Tibial artery (tissue), 4 donors: ENCODE results near the gene UBE4B.
A peak's percentile ranks its signal among the peaks of the same experiment; 100 is the strongest.

Experiments used
- DNase-seq, 2 donors: peaks; one replicate each; pipeline ENCODE4 v3.0.0-alpha.2; 2019
- H3K27ac ChIP-seq, 2 donors: fragments of 200-600 bp; sonication (generic) in 1 of 2; 1 replicate in 1 of 2; 2 replicates in 1 of 2; pipeline ENCODE4 v1.5.1; 2018 to 2019; ENCODE audit warnings: mild to moderate bottlenecking in 1 of 2
- H3K27me3 ChIP-seq, 2 donors: fragments of 200-600 bp; sonication (generic) in 1 of 2; one replicate each; pipeline versions ENCODE4 v1.5.1 to v1.6.0; 2016 to 2019
- H3K36me3 ChIP-seq, 3 donors: fragments of 200-600 bp; sonication (generic) in 2 of 3; one replicate each; pipeline ENCODE4 v1.5.1; 2016 to 2019; ENCODE audit warnings: mild to moderate bottlenecking in 2 of 3
- H3K4me1 ChIP-seq, 4 donors: fragments of 200-600 bp; sonication (generic) in 2 of 4; 1 replicate in 3 of 4; 2 replicates in 1 of 4; pipeline ENCODE4 v1.5.1; 2016 to 2019
- H3K4me3 ChIP-seq, 2 donors: fragments of 200-600 bp; sonication (generic) in 1 of 2; 1 replicate in 1 of 2; 2 replicates in 1 of 2; pipeline ENCODE4 v1.5.1; 2018 to 2019; ENCODE audit warnings: mild to moderate bottlenecking in 2 of 2
- H3K9me3 ChIP-seq, 3 donors: fragments of 200-600 bp; sonication (generic) in 1 of 3; one replicate each; pipeline ENCODE4 v1.5.1; 2016 to 2019
- intact Hi-C: fragments of 100-400 bp; cut with DNase I; formaldehyde crosslinking; loops from one replicate; pipeline ENCODE4 v1.15.0; 2023; ENCODE audit warnings: low total_unique reads
- TF ChIP-seq, protein P1 (sequence below), 2 experiments: fragments of 200-600 bp in 1 of 2; fragments of 450-650 bp in 1 of 2; IDR thresholded peaks; one replicate each; pipeline ENCODE4 v1.5.1; 2017 to 2019; ENCODE audit warnings: antibody characterized with exemption in 2 of 2, mild to moderate bottlenecking in 1 of 2, moderate library complexity in 1 of 2

UBE4B gene

DNA sequence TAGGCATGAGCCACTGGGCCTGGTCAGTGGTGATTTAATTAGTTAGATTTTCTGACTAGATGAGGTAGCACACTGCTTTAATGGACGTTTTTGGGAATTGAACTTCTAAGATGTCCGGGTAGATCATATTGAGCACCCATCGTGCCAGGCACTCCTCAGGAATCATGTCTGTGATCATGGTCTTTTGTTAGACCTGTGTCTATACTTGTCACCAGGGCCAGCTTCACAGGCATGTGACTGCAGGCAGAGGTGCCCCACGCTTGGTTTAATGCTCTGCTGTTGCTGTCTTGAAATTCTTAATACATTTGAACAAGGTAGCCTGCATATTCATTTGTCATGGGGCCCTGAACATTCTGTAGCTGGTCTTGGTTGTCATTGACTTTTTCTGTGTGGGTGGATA is 19.6 kb downstream of the UBE4B start:
- intact Hi-C loops = no loop called here

DNA sequence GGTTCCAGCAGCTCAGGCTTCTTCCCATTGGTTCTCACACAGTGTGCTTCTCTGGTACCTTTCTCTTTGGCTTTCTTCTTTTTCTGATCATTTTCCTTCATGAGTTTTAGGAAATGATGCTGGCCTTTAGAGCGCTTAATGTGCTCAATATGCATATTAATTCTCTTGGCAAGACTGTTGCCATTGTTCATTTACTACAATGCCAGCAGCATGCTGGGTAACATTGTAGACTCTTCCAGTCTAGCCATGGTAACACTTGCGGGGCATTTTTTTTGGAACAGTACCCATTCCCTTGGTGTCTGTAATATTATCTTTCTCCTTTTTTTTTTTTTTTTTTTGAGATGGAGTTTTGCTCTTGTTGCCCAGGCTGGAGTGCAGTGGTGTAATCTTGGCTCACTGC is 21.7 kb downstream of the UBE4B start:
- no peaks in the 10 kb centered on the region for H3K27me3 ChIP-seq
- no peak overlapping the region for H3K27ac ChIP-seq
- H3K4me3 ChIP-seq = no peak overlapping the region
- no peaks in the 10 kb centered on the region for H3K9me3 ChIP-seq
- H3K36me3 ChIP-seq = peaks cover 0 to 14% (median 0%) of the 10 kb centered on the region in 3 donors
- no peak for DNase-seq
- peaks cover 0 to 46% (median 31%) of the 10 kb centered on the region in 4 donors for H3K4me1 ChIP-seq
- intact Hi-C loops = no loop called here
- TF ChIP-seq, protein P1, sequence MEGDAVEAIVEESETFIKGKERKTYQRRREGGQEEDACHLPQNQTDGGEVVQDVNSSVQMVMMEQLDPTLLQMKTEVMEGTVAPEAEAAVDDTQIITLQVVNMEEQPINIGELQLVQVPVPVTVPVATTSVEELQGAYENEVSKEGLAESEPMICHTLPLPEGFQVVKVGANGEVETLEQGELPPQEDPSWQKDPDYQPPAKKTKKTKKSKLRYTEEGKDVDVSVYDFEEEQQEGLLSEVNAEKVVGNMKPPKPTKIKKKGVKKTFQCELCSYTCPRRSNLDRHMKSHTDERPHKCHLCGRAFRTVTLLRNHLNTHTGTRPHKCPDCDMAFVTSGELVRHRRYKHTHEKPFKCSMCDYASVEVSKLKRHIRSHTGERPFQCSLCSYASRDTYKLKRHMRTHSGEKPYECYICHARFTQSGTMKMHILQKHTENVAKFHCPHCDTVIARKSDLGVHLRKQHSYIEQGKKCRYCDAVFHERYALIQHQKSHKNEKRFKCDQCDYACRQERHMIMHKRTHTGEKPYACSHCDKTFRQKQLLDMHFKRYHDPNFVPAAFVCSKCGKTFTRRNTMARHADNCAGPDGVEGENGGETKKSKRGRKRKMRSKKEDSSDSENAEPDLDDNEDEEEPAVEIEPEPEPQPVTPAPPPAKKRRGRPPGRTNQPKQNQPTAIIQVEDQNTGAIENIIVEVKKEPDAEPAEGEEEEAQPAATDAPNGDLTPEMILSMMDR (IDR thresholded peaks at IDR 0.05) = no peak

More for the DNA sequence above, 19.6 kb downstream of the UBE4B start:
- Histone ChIP-seq H3K36me3 (peaks cover 0 to 18% (median 0%) of the 10 kb centered on the region in 3 donors), H3K4me1 (peaks cover 0 to 38% (median 20%) of the 10 kb centered on the region in 4 donors), H3K9me3 (no peaks in the 10 kb centered on the region), H3K27ac (no peak overlapping the region), H3K27me3 (no peaks in the 10 kb centered on the region), H3K4me3 (no peak overlapping the region)
- DNase-seq = peak in 1 of 2 donors; percentile 23
- TF ChIP-seq, protein P1 (IDR thresholded peaks at IDR 0.05) = no peak

DNA sequence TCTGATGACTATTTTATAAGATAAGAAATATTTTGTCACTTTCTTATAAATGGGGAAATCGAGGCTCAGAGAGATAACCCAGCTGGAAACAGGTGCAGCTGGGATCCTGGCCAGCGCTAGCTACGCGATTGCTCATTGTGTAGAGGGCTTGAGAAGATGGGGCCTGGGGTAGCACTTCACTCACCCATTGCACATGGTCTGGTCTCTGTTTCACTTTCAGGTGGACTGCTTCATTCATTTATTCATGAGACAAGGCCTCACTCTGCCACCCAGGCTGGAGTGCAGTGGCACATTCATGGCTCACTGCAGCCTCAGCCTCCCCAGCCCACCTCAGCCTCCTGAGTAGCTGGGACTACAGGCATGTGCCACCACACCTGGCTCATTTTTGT is 23.8 kb downstream of the UBE4B start:
- H3K27me3 ChIP-seq = no peaks in the 10 kb centered on the region
- peaks cover 0 to 3% (median 0%) of the 10 kb centered on the region in 3 donors for H3K36me3 ChIP-seq
- no peak overlapping the region for H3K4me3 ChIP-seq
- no peaks in the 10 kb centered on the region for H3K9me3 ChIP-seq
- TF ChIP-seq, protein P1 (IDR thresholded peaks at IDR 0.05) = no peak
- intact Hi-C loops = no loop called here
- H3K27ac ChIP-seq = peak overlapping the region; percentile 54 to 60
- peak in 1 of 2 donors; percentile 28 for DNase-seq
- peaks cover 0 to 49% (median 33%) of the 10 kb centered on the region in 4 donors for H3K4me1 ChIP-seq

DNA sequence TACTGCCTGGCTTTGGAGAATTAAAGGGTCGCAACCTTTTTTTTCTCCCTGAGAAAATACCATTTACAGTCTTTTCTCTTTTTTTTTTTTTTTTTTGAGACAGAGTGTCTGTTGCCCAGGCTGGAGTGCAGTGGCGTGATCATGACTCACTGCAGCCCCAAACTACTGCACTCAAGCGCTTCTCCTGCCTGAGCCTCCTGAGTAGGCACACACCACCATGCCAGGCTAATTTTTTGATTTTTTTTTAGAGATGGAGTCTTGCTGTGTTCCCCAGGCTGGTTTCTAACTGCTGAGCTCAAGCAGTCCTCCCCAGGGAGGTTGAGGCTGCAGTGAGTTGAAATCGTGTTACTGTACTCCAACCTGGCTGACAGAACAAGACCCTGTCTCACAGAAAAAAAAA is 24.6 kb downstream of the UBE4B start:
- Histone ChIP-seq H3K4me3 (no peak overlapping the region), H3K9me3 (no peaks in the 10 kb centered on the region), H3K36me3 (no peaks in the 10 kb centered on the region), H3K27ac (peak overlapping the region; percentile 57 to 60), H3K4me1 (peaks cover 0 to 49% (median 33%) of the 10 kb centered on the region in 4 donors), H3K27me3 (no peaks in the 10 kb centered on the region)
- intact Hi-C loops = no loop called here
- peak; percentile 33 to 80 for DNase-seq
- TF ChIP-seq, protein P1 (IDR thresholded peaks at IDR 0.05) = no peak

DNA sequence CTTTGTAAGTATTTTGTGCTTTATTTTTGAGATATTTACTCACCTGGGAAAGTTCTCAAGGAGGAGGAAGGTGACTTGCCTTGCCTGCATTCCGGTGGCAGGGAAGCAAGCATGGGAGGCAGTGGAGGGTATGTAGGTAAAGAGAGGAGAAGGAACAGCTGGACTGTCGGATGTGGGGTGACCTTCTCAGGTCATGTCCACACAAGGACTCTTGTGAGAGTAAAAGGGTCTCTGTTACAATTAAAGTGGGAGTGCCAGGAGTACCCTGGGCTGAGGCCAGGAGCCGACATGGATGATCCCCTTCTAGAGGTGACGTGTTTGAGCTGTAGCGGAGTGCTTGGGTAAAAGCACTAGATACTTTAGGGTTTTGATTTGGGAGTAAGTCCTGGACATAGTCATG is 25.0 kb downstream of the UBE4B start:
- TF ChIP-seq, protein P1 (IDR thresholded peaks at IDR 0.05) = no peak
- H3K27ac ChIP-seq = peak overlapping the region; percentile 57 to 60
- intact Hi-C loops = no loop called here
- DNase-seq = peak in 1 of 2 donors; percentile 29
- H3K9me3 ChIP-seq = no peaks in the 10 kb centered on the region
- no peaks in the 10 kb centered on the region for H3K27me3 ChIP-seq
- H3K36me3 ChIP-seq = no peaks in the 10 kb centered on the region
- H3K4me1 ChIP-seq = peaks cover 0 to 49% (median 33%) of the 10 kb centered on the region in 4 donors
- H3K4me3 ChIP-seq = no peak overlapping the region

DNA sequence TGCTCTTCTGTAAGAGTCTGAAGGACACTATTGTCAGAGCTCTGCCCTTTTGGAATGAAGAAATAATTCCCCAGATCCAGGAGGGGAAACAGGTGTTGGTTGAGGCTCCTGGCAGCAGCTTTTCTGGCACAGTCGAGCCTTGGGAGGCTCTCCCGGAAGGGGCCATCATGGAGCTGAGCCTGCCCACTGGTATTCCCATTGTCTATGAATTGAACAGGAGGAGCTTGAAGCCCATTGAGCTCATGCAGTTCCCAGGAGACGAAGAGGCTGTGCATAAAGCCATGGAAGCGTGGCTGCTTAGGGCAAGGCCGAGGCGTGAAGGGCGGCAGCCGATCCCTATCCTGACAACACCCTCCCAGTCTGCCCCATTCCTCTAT is 26.6 kb downstream of the UBE4B start:
- Histone ChIP-seq H3K27ac (no peak overlapping the region), H3K27me3 (no peaks in the 10 kb centered on the region), H3K36me3 (no peaks in the 10 kb centered on the region), H3K4me1 (peaks cover 0 to 57% (median 33%) of the 10 kb centered on the region in 4 donors), H3K4me3 (no peak overlapping the region), H3K9me3 (no peaks in the 10 kb centered on the region)
- intact Hi-C loops = no loop called here
- peak in 1 of 2 donors; percentile 19 for DNase-seq
- TF ChIP-seq, protein P1 (IDR thresholded peaks at IDR 0.05) = no peak
